Raji (cell line): Measurements from ENCODE around the gene B9D2.

Experiments used
- POLR2A ChIP-seq: IDR thresholded peaks from 2 replicates; pipeline ENCODE4 v1.6.1; 2011; ENCODE audit warnings: low read depth, low read length, control low read depth; ENCODE audit not compliant: insufficient read depth

The B9D2 gene

GRCh38 chr19:41311613-41312012, 52.3 kb downstream of the B9D2 start:
- no peak for TF ChIP-seq POLR2A

GRCh38 chr19:41311072-41311471, 52.9 kb downstream of the B9D2 start:
- TF ChIP-seq POLR2A = no peak

- TF ChIP-seq POLR2A = peak; percentile 85
These were observed 53.7 kb downstream of the B9D2 start, which contains the start of gene CCDC97 for GRCh38 chr19:41310033-41310831. Gene CCDC97, plus strand, starts transcription at chr19:41310172. Its CDS starts 139 bp downstream, at chr19:41310311.

- TF ChIP-seq POLR2A = no peak
These were observed 54.5 kb downstream of the B9D2 start for GRCh38 chr19:41309180-41310032.

GRCh38 chr19:41308450-41309179, 55.3 kb downstream of the B9D2 start:
- TF ChIP-seq POLR2A = 0 out of 2 replicates have a peak, but pooled peaks have one; percentile 25

GRCh38 chr19:41307954-41308449, 55.9 kb downstream of the B9D2 start:
- TF ChIP-seq POLR2A = no peak

GRCh38 chr19:41307090-41307875, 56.7 kb downstream of the B9D2 start:
- TF ChIP-seq POLR2A = no peak

GRCh38 chr19:41305927-41306793, 57.8 kb downstream of the B9D2 start:
- TF ChIP-seq POLR2A = no peak

- no peak for TF ChIP-seq POLR2A
These were observed 59.1 kb downstream of the B9D2 start for GRCh38 chr19:41304706-41305483.
